HEK293T (cell line): ENCODE measurements around the gene DNAI1.

Source experiments
- CTCF ChIA-PET: fragments of 350-600 bp; formaldehyde crosslinking; extraction: SDS; loops from one replicate; lab custom pipeline; 2021; ENCODE audit warnings: antibody characterized with exemption, inconsistent platforms; lab: Yijun Ruan, JAX
- POLR2A ChIA-PET: fragments of 350-600 bp; formaldehyde crosslinking; extraction: SDS; loops from one replicate; lab custom pipeline; 2020; ENCODE audit warnings: antibody characterized with exemption, inconsistent platforms; lab: Yijun Ruan, JAX
- DNase-seq: peaks from one replicate; pipeline ENCODE4 v3.0.0; 2012; ENCODE audit warnings: mixed read lengths; ENCODE audit errors: extremely low spot score
- ARNT ChIP-seq: fragments of 450-650 bp; IDR thresholded peaks from 2 replicates; pipeline ENCODE4 v1.6.1; 2017; ENCODE audit warnings: mild to moderate bottlenecking
- BHLHE40 ChIP-seq: fragments of 450-650 bp; IDR thresholded peaks from 2 replicates; pipeline ENCODE4 v1.6.1; 2016; ENCODE audit warnings: mild to moderate bottlenecking, moderate library complexity, borderline replicate concordance
- CTBP1 ChIP-seq: fragments of 450-650 bp; IDR thresholded peaks from 2 replicates; pipeline ENCODE4 v1.6.1; 2016; ENCODE audit warnings: borderline replicate concordance
- ELF4 ChIP-seq: fragments of 450-650 bp; IDR thresholded peaks from 2 replicates; pipeline ENCODE4 v1.6.1; 2017; ENCODE audit warnings: antibody characterized with exemption
- FOXA1 ChIP-seq: fragments of 450-650 bp; IDR thresholded peaks from 2 replicates; pipeline ENCODE4 v1.6.1; 2016; ENCODE audit warnings: mild to moderate bottlenecking
- FOXK2 ChIP-seq: fragments of 450-650 bp; IDR thresholded peaks from 2 replicates; pipeline ENCODE4 v1.6.1; 2016; ENCODE audit warnings: mild to moderate bottlenecking
- FOXM1 ChIP-seq: fragments of 450-650 bp; IDR thresholded peaks from 2 replicates; pipeline ENCODE4 v1.6.1; 2017; ENCODE audit warnings: mild to moderate bottlenecking, borderline replicate concordance
- HDGF ChIP-seq: fragments of 450-650 bp; IDR thresholded peaks from 2 replicates; pipeline ENCODE4 v1.6.1; 2017; ENCODE audit warnings: antibody characterized with exemption, borderline replicate concordance
- L3MBTL2 ChIP-seq: fragments of 450-650 bp; conservative IDR thresholded peaks from 2 replicates; pipeline ENCODE4 v1.6.1; 2016; ENCODE audit warnings: mild to moderate bottlenecking
- LEF1 ChIP-seq: fragments of 450-650 bp; IDR thresholded peaks from 2 replicates; pipeline ENCODE4 v1.6.1; 2017; ENCODE audit warnings: mild to moderate bottlenecking, borderline replicate concordance
- NFRKB ChIP-seq: fragments of 450-650 bp; IDR thresholded peaks from 2 replicates; pipeline ENCODE4 v1.6.1; 2016; ENCODE audit warnings: mild to moderate bottlenecking, moderate library complexity
- SP1 ChIP-seq: fragments of 450-650 bp; IDR thresholded peaks from 2 replicates; pipeline ENCODE4 v1.6.1; 2017
- SUZ12 ChIP-seq: fragments of 450-650 bp; IDR thresholded peaks from 2 replicates; pipeline ENCODE4 v1.6.1; 2016; ENCODE audit warnings: mild to moderate bottlenecking
- TARDBP ChIP-seq: fragments of 450-650 bp; IDR thresholded peaks from 2 replicates; pipeline ENCODE4 v1.6.1; 2016
- ZNF384 ChIP-seq: fragments of 450-650 bp; IDR thresholded peaks from 2 replicates; pipeline ENCODE4 v1.6.1; 2016
- TF ChIP-seq, protein P1 (sequence below): fragments of 450-650 bp; IDR thresholded peaks from 2 replicates; pipeline ENCODE4 v1.6.1; 2016

Gene DNAI1

DNA sequence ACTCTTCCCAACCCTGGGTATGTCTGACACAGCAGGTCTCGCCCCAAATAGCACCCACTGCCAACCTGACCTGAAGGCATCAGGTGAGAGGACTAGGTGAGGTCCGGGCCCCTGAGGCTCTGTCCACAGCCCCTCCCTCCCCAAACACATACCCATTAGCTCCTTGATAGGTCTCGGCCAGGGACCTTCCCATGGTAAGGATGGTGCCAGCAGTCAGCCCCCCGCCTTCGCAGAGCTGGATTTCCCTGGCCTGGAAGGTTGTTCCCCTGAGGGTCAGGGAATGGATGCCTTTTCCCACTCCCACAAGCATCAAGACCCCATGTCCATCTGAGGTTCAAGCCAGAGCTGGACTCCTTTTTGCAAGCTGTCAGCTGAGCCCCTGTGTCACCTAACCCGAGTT, 61.5 kb downstream of the DNAI1 start:
- DNase-seq: no peak
- TF ChIP-seq BHLHE40 (no peak), NFRKB (no peak), LEF1 (no peak), TARDBP (no peak), ELF4 (no peak), FOXK2 (no peak)
- TF ChIP-seq, protein P1, sequence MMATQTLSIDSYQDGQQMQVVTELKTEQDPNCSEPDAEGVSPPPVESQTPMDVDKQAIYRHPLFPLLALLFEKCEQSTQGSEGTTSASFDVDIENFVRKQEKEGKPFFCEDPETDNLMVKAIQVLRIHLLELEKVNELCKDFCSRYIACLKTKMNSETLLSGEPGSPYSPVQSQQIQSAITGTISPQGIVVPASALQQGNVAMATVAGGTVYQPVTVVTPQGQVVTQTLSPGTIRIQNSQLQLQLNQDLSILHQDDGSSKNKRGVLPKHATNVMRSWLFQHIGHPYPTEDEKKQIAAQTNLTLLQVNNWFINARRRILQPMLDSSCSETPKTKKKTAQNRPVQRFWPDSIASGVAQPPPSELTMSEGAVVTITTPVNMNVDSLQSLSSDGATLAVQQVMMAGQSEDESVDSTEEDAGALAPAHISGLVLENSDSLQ: no peak
- ChIA-PET CTCF (interaction anchor here (1.2 kb wide), 1 partner anchor 28 kb away, joined by 6 read pairs; no protein-coding TSS in a partner anchor), POLR2A (no interaction called here)

DNA sequence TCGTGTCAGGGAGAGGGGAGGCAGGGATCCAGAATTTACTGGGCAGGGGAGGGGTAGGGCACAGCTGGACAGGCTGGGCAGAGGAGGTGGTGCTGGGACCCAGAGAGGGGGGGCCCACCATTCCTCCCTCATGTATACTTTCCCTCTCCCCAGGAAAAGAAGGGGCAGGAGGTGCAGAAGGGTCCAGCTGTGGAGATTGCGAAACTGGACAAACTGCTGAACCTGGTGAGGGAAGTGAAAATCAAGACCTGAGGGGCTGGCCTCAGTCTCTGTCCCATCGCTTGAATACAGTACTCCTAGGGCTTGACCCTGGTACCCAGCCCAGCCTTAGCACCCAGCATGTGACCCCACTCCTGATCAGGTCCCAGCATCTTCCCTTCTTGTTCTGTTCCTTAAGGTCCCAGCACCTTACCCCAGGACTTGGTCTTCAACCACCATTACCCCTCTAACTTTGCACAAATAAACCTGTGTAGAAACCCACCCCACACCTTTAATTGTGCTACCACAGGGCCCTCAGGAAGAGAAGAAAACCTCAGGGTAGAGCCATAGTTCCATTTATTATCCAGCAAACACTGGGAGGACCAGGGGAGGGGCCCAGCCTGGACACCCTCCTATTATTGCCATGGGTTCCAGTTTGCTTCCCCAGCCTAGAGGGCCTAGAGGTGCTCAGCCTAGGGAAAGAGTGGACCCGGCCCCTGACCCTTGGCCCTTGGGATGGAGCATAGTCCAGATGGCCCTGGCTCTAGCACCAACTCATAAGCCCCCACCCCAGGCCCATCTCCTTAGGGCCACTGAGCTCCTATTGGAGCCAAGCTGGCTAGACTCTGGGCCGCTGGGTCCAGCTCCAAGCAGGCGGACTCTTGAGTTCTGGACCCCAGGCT, 62.1 kb downstream of the DNAI1 start:
- no peak for DNase-seq
- no peak for TF ChIP-seq ARNT
- TF ChIP-seq ELF4: no peak
- TF ChIP-seq SUZ12: no peak
- TF ChIP-seq ZNF384: no peak
- TF ChIP-seq HDGF: no peak
- TF ChIP-seq FOXM1: no peak
- TF ChIP-seq NFRKB: no peak
- no peak for TF ChIP-seq SP1
- TF ChIP-seq FOXK2: no peak
- TF ChIP-seq L3MBTL2: no peak
- no peak for TF ChIP-seq LEF1
- TF ChIP-seq BHLHE40: no peak
- TF ChIP-seq CTBP1: no peak
- TF ChIP-seq, protein P1: no peak
- no peak for TF ChIP-seq FOXA1
- no peak for TF ChIP-seq TARDBP
- ChIA-PET CTCF (interaction anchor here (0.7 kb wide), 1 partner anchor 13 kb away, joined by 3 read pairs; no protein-coding TSS in a partner anchor), POLR2A (no interaction called here)

DNA sequence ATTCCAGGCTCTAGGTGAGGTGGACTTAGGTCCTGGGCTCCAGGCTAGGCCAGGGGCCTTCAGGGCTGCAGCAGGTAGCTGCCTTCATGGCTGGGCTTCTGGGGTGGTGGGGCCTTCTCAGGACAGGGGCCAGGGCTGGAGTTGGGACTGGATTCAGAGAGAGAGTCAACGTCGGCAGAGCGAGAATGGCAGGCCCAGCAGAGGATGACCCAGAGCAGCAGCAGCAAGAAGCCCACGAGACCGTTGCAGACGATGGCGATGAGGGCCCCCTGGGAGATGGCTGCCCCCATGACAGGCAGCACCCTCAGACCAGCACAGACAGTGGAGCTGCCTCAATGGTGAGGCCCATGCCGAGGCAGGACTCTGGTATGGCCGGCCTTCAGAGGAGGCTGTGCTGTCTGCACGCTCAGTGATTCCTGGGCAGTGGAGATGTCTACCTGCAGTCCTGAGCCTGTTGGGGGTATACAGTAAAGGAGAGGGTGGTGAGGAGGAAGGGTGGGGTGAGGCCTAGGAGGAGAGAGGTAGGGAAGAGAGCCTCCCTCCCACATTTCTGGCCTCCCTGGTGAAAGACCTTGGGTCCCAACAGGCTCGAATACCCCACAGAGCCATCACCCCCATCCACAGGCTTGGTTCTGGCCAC, 62.9 kb downstream of the DNAI1 start:
- ChIA-PET POLR2A (interaction anchor here (0.8 kb wide), 1 partner anchor 11 kb away, joined by 3 read pairs; no protein-coding TSS in a partner anchor), CTCF (interaction anchor here (0.7 to 0.9 kb wide), 2 partner anchors 12 to 118 kb away, joined by 3 to 4 read pairs; no protein-coding TSS in a partner anchor)
- TF ChIP-seq FOXK2: no peak
- no peak for TF ChIP-seq FOXA1
- TF ChIP-seq L3MBTL2: no peak
- TF ChIP-seq BHLHE40: no peak
- TF ChIP-seq ELF4: no peak
- no peak for TF ChIP-seq CTBP1
- TF ChIP-seq HDGF: no peak
- DNase-seq: no peak

DNA sequence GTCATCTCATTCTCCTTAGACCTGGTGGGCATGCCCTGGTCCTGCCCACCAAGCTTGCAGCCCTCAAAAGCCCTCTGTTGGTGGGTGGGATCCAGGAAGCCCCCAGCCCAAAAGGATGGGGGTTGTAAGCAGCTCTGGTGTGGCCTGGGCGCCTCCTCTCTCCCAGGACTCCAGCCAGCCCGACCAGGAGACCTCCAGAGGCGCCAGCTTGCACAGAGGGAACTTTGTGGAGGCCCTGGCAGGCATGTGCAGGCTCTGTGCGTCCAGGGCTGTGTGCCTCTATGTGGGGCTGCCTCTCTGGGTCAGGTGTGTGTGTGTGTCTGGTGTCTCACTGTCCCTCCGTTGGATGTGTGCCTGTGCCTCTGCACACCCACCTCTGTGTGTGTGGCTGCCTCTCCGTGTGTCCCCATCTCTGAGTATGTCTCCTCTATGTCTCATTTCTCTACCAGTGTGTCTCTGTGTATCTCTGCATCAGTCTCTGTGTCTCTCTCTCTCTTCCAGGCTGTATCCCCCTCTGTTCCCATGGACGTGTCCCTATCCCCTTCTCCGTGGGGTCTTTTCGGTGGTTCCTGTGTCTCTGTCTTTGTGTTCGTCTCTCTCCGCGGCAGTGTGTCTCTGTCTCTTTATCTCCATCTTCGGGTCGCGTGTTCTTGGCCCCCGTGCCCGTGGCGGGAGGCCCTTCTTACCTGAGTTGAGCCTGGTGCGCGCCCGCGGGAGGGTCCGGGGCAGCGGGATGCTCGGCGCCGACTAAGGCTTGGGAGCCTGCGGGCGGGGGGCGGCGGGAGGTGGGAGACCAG, 63.7 kb downstream of the DNAI1 start:
- TF ChIP-seq L3MBTL2 (peak; percentile 36), SP1 (no peak)
- no peak for DNase-seq
- CTCF ChIA-PET: interaction anchor here (0.7 to 0.9 kb wide), 2 partner anchors 69 to 118 kb away, joined by 3 to 4 read pairs; no protein-coding TSS in a partner anchor
- POLR2A ChIA-PET: interaction anchor here (0.7 to 0.8 kb wide), 3 partner anchors 9 to 15 kb away, joined by 3 to 6 read pairs (median 5); no protein-coding TSS in a partner anchor

DNA sequence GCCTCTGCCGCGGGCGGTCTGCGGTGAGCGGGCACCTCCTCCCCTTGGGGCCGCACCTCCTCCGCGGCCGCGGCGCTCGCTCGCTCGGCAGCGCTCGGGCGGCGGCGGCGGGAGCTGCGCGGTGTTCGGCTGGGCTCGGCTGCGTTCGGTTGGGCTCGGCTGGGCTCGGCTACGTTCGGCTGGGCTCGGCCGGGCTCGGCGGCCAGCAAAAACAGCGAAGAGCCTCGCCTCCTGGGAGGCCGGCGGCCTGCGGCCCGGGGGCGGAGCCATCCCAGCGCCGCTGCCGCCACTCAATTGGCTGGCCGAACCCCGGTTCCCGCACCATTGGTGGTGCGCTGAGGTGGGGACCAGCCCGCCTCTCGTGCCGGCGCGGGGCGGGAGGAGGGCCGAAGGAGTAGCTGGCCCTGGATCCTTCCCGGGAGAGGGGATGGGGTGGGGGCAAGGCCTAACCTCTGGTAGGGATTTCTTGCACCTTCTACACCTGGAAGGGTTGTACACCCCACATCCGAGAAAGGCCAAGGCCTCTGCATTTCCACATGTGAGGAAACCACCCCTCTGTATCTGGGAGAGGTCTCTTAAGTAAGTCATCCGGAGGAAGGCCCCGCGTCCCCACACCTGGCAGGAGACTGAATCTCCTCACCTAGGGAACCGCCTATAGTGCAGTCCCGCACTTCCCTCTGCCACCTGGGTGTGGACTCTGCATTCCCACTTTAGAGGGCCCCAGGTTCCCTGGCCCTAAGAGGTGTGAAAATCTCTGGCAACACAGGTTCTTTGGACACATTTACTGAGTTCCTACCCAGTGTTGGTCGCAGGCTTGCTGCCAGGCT, 64.6 kb downstream of the DNAI1 start, which contains the start of gene ENHO:
Gene ENHO (minus strand): TSS at position 20 of the 827 bp plus-strand sequence. CDS start 1,295 bp downstream, outside the sequence.
- TF ChIP-seq, protein P1: peak; percentile 77; the same call in 1 of the 2 replicates
- TF ChIP-seq L3MBTL2 (peak; percentile 74), NFRKB (no peak)
- peak; percentile 99 for DNase-seq
- CTCF ChIA-PET: interaction anchor here (0.7 kb wide), 1 partner anchor 68 kb away, joined by 3 read pairs; no protein-coding TSS in a partner anchor
- POLR2A ChIA-PET: interaction anchor here (0.7 kb wide), 2 partner anchors 10 to 14 kb away, joined by 5 to 6 read pairs; no protein-coding TSS in a partner anchor
